ENCODE data around the gene BABAM2. TPM values are rescaled to one million over a fixed set of nuclear protein-coding genes. Genes with fewer than 3 reads are reported as not detected.

Gene BABAM2
- total RNA-seq, 3 donors from 2014 or later, result 34.8 to 42.4 (median 41.3) TPM

DNA sequence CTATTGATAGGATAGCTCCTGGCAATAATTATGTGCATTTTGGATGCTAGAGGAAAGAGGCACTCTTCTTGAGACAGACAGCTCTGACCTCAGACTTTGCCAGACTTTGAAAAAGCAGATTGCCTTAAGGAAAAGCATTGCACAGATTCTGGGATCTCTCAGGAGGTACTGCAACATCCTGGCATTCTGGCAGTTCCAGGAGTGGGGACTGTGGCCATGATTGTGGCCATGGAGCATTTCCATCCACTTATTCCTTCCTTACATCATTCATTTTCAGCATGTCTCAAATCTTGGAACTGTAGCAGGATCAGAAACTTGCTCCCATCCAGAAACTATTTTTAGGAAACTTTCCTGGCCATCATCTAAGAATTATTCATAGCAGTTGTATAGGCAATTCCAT is 357.2 kb downstream of the BABAM2 start:
- no peak for TF ChIP-seq CTCF (IDR thresholded peaks at IDR 0.05)
- no peak for ATAC-seq
- no peaks in the 10 kb centered on the region for H3K36me3 ChIP-seq (ENCODE audit: low read depth)
- no peaks in the 10 kb centered on the region for H3K9me3 ChIP-seq
- intact Hi-C loops (cut with DNase I, micrococcal nuclease), result no loop called here
- no peak overlapping the region for H3K4me3 ChIP-seq
- DNase-seq, result no peak
- peaks cover 3% of the 10 kb centered on the region for H3K4me1 ChIP-seq (ENCODE audit: low read depth)

DNA sequence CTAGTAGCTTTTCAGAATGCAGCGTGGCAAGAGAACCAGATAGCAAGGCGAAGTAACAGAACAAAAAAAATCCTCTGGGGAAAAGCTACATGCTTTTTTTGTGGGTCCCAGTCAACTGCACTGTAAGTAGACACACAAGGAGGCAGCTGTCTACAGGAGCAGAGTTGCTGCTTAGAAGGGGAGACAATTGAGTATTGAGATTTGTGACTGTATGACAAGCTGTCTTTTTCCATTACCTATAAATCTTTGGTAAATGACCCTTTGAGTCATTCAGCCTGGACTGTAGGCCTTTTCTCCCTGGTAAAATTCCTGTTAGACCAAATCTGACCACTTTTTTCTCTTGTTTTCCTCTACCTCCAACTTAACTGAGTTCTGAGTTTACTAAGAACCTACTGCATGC is 358.0 kb downstream of the BABAM2 start:
- no peaks in the 10 kb centered on the region for H3K36me3 ChIP-seq (ENCODE audit: low read depth)
- TF ChIP-seq CTCF (IDR thresholded peaks at IDR 0.05), result no peak
- no peaks in the 10 kb centered on the region for H3K9me3 ChIP-seq
- H3K4me3 ChIP-seq, result no peak overlapping the region
- no peak for ATAC-seq
- intact Hi-C loops (cut with DNase I, micrococcal nuclease), result no loop called here
- DNase-seq, result no peak
- H3K4me1 ChIP-seq (ENCODE audit: low read depth), result peaks cover 3% of the 10 kb centered on the region

GRCh38 chr2:28250006-28250405 is 359.5 kb downstream of the BABAM2 start:
- Histone ChIP-seq H3K36me3 (ENCODE audit: low read depth) (no peaks in the 10 kb centered on the region), H3K4me1 (ENCODE audit: low read depth) (peaks cover 3% of the 10 kb centered on the region), H3K4me3 (no peak overlapping the region), H3K9me3 (no peaks in the 10 kb centered on the region)
- no peak for DNase-seq
- intact Hi-C loops (cut with DNase I, micrococcal nuclease), result no loop called here
- no peak for ATAC-seq
- TF ChIP-seq CTCF (IDR thresholded peaks at IDR 0.05), result no peak

GRCh38 chr2:28251337-28251736 is 360.8 kb downstream of the BABAM2 start:
- H3K9me3 ChIP-seq, result no peaks in the 10 kb centered on the region
- no peak overlapping the region for H3K4me3 ChIP-seq
- peaks cover 3% of the 10 kb centered on the region for H3K4me1 ChIP-seq (ENCODE audit: low read depth)
- TF ChIP-seq CTCF (IDR thresholded peaks at IDR 0.05), result no peak
- intact Hi-C loops (cut with DNase I, micrococcal nuclease), result no loop called here
- ATAC-seq (no peak), DNase-seq (no peak)
- H3K36me3 ChIP-seq (ENCODE audit: low read depth), result no peaks in the 10 kb centered on the region

- ATAC-seq, result peak; percentile 74
Measured at GRCh38 chr2:28252311-28252710, 361.8 kb downstream of the BABAM2 start.

More at GRCh38 chr2:28252311-28252710, 361.8 kb downstream of the BABAM2 start:
- peak in 1 of 3 donors; percentile 29 for DNase-seq
- intact Hi-C loops (cut with DNase I, micrococcal nuclease), result no loop called here
- Histone ChIP-seq H3K4me1 (ENCODE audit: low read depth) (peaks cover 3% of the 10 kb centered on the region), H3K36me3 (ENCODE audit: low read depth) (no peaks in the 10 kb centered on the region), H3K9me3 (no peaks in the 10 kb centered on the region), H3K4me3 (no peak overlapping the region)
- TF ChIP-seq CTCF (IDR thresholded peaks at IDR 0.05), result no peak

Measured in mucosa of descending colon (tissue), 3 donors.